ENCODE data around the gene ANKRD40.

ANKRD40 gene

DNA sequence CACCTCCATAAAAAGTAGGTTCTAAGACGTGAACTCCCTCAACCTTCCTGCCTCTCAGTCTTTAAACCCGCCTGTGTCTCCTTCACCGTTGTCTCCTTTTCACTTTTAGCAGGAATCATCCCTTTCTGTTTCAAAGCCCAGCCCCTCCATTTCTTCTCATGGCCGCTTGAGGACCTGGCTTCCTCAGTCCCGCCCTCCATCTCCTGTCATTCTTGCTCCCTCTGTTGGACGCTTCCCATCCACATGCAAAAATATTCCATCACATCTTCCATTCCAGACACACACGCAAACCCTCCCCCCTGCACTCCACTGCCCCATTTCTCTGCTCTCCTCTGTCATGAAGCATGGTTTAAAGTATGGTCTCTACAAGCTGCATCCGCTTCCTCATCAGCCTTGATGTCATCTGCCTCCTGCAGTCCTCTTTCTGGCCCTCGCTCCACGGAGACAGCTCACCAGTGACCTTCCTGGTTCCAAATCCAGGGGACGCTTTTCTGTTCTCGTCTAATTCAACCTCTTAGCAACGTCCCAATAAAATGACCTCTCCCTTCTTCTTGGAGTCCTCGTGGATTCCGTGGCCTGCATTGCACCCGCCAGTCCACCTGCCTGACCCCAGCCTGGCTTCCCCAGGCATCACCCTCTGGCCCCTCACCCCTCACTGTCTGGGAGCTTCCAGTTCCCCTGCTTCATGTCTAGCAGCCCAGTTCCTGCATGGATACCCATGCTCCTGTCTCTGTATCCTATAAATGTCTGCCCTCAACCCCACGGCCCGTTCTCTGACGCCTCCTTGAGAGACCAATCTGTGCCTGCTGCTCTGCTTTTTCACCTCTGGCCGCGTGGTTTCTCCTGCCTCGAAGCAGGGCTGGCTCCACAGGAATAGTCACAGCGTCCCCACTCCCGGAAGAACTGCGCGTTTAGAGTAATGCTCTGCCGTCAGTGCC is 26.2 kb downstream of the ANKRD40 start (continued):
- TF ChIP-seq, protein P1, sequence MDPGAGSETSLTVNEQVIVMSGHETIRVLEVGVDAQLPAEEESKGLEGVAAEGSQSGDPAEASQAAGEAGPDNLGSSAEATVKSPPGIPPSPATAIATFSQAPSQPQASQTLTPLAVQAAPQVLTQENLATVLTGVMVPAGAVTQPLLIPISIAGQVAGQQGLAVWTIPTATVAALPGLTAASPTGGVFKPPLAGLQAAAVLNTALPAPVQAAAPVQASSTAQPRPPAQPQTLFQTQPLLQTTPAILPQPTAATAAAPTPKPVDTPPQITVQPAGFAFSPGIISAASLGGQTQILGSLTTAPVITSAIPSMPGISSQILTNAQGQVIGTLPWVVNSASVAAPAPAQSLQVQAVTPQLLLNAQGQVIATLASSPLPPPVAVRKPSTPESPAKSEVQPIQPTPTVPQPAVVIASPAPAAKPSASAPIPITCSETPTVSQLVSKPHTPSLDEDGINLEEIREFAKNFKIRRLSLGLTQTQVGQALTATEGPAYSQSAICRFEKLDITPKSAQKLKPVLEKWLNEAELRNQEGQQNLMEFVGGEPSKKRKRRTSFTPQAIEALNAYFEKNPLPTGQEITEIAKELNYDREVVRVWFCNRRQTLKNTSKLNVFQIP (CRISPR knock-in tag; IDR thresholded peaks at IDR 0.05; ENCODE audit: borderline replicate concordance, low read depth): no peak
- TF ChIP-seq PPARA (CRISPR knock-in tag; IDR thresholded peaks at IDR 0.05; ENCODE audit: borderline replicate concordance) (no peak), TOX (CRISPR knock-in tag; IDR thresholded peaks at IDR 0.05; ENCODE audit: borderline replicate concordance) (no peak), ARNTL (CRISPR knock-in tag; IDR thresholded peaks at IDR 0.05; ENCODE audit: borderline replicate concordance, low read depth) (no peak), SNAI2 (CRISPR knock-in tag; IDR thresholded peaks at IDR 0.05) (no peak), TCF4 (CRISPR knock-in tag; IDR thresholded peaks at IDR 0.05; ENCODE audit: borderline replicate concordance) (no peak), ISL1 (CRISPR knock-in tag; IDR thresholded peaks at IDR 0.05) (no peak), ZFP3 (CRISPR knock-in tag; IDR thresholded peaks at IDR 0.05) (no peak), ZNF70 (CRISPR knock-in tag; IDR thresholded peaks at IDR 0.05) (no peak)

GRCh38 chr17:50680543-50681262 is 27.0 kb downstream of the ANKRD40 start:
- ATAC-seq: peak; percentile 8; the same call in 2 of the 3 replicates

DNA sequence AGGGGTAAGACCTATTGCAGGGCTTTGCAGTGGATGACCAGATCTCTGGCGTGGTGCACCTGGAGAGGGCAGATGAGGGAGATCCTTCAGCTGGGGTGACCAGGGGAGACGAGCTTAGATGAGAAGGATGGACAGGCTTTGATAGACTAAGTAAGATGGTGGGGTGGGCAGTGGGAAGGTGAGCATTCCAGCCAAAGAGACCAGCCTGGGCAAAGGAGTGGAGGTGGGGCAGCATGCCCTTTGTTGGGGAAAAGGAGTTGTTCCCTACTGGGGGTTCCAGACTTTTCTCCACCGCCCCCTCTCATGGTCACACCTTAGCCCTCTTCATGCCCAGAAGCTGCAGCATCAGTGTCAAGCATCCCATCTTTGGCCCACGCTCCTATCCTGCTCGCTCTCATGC is 27.6 kb downstream of the ANKRD40 start:
- ATAC-seq: no peak

DNA sequence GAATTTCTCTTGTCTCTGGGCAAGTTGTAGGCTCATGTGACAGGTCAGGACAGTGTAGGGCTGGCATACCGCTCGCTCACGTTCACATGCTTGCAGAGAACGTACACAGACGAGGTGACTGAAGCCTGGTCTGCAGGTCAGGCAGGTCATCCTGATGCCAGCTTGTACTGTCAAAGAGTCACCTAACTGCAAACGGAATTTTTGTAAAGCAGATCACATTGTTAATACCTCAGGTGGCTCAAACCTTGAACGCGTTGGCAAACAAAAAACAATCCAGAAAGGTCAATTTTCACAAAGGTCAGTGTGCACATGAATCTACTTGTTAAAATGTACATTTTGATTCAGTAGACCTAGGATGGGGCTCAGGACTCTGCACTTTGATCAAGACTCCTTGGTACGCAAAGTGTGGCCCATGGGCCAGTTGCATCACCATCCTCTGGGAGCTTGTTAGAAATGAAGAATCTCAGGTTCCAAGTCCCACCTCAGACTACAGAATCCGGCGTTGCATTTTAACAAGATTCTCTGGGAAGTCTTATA is 28.6 kb downstream of the ANKRD40 start:
- ATAC-seq: no peak
- TF ChIP-seq ZC3H10 (CRISPR knock-in tag; IDR thresholded peaks at IDR 0.05) (no peak), GLIS3 (CRISPR knock-in tag; IDR thresholded peaks at IDR 0.05) (no peak), ZNF70 (CRISPR knock-in tag; IDR thresholded peaks at IDR 0.05) (no peak), CSDC2 (CRISPR knock-in tag; IDR thresholded peaks at IDR 0.05) (no peak)
- TF ChIP-seq, protein P2, sequence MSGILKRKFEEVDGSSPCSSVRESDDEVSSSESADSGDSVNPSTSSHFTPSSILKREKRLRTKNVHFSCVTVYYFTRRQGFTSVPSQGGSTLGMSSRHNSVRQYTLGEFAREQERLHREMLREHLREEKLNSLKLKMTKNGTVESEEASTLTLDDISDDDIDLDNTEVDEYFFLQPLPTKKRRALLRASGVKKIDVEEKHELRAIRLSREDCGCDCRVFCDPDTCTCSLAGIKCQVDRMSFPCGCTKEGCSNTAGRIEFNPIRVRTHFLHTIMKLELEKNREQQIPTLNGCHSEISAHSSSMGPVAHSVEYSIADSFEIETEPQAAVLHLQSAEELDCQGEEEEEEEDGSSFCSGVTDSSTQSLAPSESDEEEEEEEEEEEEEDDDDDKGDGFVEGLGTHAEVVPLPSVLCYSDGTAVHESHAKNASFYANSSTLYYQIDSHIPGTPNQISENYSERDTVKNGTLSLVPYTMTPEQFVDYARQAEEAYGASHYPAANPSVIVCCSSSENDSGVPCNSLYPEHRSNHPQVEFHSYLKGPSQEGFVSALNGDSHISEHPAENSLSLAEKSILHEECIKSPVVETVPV (CRISPR knock-in tag; IDR thresholded peaks at IDR 0.05): no peak
- TF ChIP-seq, protein P3, sequence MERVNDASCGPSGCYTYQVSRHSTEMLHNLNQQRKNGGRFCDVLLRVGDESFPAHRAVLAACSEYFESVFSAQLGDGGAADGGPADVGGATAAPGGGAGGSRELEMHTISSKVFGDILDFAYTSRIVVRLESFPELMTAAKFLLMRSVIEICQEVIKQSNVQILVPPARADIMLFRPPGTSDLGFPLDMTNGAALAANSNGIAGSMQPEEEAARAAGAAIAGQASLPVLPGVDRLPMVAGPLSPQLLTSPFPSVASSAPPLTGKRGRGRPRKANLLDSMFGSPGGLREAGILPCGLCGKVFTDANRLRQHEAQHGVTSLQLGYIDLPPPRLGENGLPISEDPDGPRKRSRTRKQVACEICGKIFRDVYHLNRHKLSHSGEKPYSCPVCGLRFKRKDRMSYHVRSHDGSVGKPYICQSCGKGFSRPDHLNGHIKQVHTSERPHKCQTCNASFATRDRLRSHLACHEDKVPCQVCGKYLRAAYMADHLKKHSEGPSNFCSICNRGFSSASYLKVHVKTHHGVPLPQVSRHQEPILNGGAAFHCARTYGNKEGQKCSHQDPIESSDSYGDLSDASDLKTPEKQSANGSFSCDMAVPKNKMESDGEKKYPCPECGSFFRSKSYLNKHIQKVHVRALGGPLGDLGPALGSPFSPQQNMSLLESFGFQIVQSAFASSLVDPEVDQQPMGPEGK (CRISPR knock-in tag; IDR thresholded peaks at IDR 0.05; ENCODE audit: borderline replicate concordance): no peak

More for the DNA sequence above, 27.6 kb downstream of the ANKRD40 start:
- TF ChIP-seq RARB (CRISPR knock-in tag; IDR thresholded peaks at IDR 0.05) (no peak), PPARA (CRISPR knock-in tag; IDR thresholded peaks at IDR 0.05; ENCODE audit: borderline replicate concordance) (no peak), ZFP30 (CRISPR knock-in tag; IDR thresholded peaks at IDR 0.05) (no peak), ESRRG (CRISPR knock-in tag; IDR thresholded peaks at IDR 0.05) (no peak), ISL1 (CRISPR knock-in tag; IDR thresholded peaks at IDR 0.05) (no peak), SNAI2 (CRISPR knock-in tag; IDR thresholded peaks at IDR 0.05) (no peak), ZNF70 (CRISPR knock-in tag; IDR thresholded peaks at IDR 0.05) (no peak), GLIS3 (CRISPR knock-in tag; IDR thresholded peaks at IDR 0.05) (no peak), ZNF8 (CRISPR knock-in tag; IDR thresholded peaks at IDR 0.05) (no peak), ZFP3 (CRISPR knock-in tag; IDR thresholded peaks at IDR 0.05) (no peak), OSR1 (CRISPR knock-in tag; IDR thresholded peaks at IDR 0.05) (no peak), ZNF565 (CRISPR knock-in tag; conservative IDR thresholded peaks at IDR 0.05; ENCODE audit: low read depth) (no peak), TCF4 (CRISPR knock-in tag; IDR thresholded peaks at IDR 0.05; ENCODE audit: borderline replicate concordance) (no peak)
- TF ChIP-seq, protein P2 (CRISPR knock-in tag; IDR thresholded peaks at IDR 0.05): no peak
- TF ChIP-seq, protein P3 (CRISPR knock-in tag; IDR thresholded peaks at IDR 0.05; ENCODE audit: borderline replicate concordance): no peak
- TF ChIP-seq, protein P4, sequence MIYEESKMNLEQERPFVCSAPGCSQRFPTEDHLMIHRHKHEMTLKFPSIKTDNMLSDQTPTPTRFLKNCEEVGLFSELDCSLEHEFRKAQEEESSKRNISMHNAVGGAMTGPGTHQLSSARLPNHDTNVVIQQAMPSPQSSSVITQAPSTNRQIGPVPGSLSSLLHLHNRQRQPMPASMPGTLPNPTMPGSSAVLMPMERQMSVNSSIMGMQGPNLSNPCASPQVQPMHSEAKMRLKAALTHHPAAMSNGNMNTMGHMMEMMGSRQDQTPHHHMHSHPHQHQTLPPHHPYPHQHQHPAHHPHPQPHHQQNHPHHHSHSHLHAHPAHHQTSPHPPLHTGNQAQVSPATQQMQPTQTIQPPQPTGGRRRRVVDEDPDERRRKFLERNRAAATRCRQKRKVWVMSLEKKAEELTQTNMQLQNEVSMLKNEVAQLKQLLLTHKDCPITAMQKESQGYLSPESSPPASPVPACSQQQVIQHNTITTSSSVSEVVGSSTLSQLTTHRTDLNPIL (CRISPR knock-in tag; IDR thresholded peaks at IDR 0.05; ENCODE audit: low read depth): no peak

All from SK-N-SH treated with all-trans-retinoic acid at 6 μM for 48 hours (cell line).